ENCODE data around the gene NUDT16L1. TPM values are rescaled to one million over a fixed set of nuclear protein-coding genes. Genes with fewer than 3 reads are reported as not detected.

NUDT16L1 gene
- total and polyA plus RNA-seq, 5 donors = 30.5 to 62.3 (median 46.6) TPM

Small RNA genes lying within 50 kb of the gene (microRNA-seq; reads per million reads assigned to microRNA genes)
- gene MIR6769A = 0 to 0.42 reads per million in 2 donors

Other genes starting within 250 kb of the NUDT16L1 start
- 10 to 100 TPM; 23.1 to 31.7 (median 27.1) TPM for gene NMRAL1, start 218.9 kb upstream of the NUDT16L1 start, total RNA-seq
- 26.6 TPM for gene NMRAL1, start 218.9 kb upstream of the NUDT16L1 start, polyA plus RNA-seq
- 100 to 1,000 TPM in 1 of 4 donors, 10 to 100 TPM in 3; 89.6 to 104 (median 93.5) TPM for gene HMOX2, start 217.2 kb upstream of the NUDT16L1 start, total RNA-seq
- gene HMOX2, start 217.2 kb upstream of the NUDT16L1 start, polyA plus RNA-seq = 109 TPM
- 10 to 100 TPM; 34.2 to 46.8 (median 42.9) TPM for gene CDIP1, start 154.8 kb upstream of the NUDT16L1 start, total RNA-seq
- 36.8 TPM for gene CDIP1, start 154.8 kb upstream of the NUDT16L1 start, polyA plus RNA-seq
- gene C16orf96, start 137.2 kb upstream of the NUDT16L1 start, total RNA-seq = under 1 TPM in 3 of 4 donors, not detected in 1; 0.08 to 0.09 (median 0.08) TPM
- 0.02 TPM for gene C16orf96, start 137.2 kb upstream of the NUDT16L1 start, polyA plus RNA-seq
- gene UBALD1, start 78.7 kb upstream of the NUDT16L1 start, total RNA-seq = 10 to 100 TPM; 22.3 to 28.7 (median 25.7) TPM
- gene UBALD1, start 78.7 kb upstream of the NUDT16L1 start, polyA plus RNA-seq = 30.1 TPM
- 10 to 100 TPM; 37.0 to 49.9 (median 41.2) TPM for gene MGRN1, start 68.7 kb upstream of the NUDT16L1 start, total RNA-seq
- 22.0 TPM for gene MGRN1, start 68.7 kb upstream of the NUDT16L1 start, polyA plus RNA-seq
- gene ANKS3, start 40.7 kb downstream of the NUDT16L1 start, total RNA-seq = 10 to 100 TPM in 3 of 4 donors, 1 to 10 TPM in 1; 8.9 to 13.5 (median 11.4) TPM
- 11.0 TPM for gene ANKS3, start 40.7 kb downstream of the NUDT16L1 start, polyA plus RNA-seq
- under 1 TPM in 3 of 4 donors, not detected in 1; 0.28 to 0.49 (median 0.38) TPM for gene DNAAF8, start 41.0 kb downstream of the NUDT16L1 start, total RNA-seq
- gene DNAAF8, start 41.0 kb downstream of the NUDT16L1 start, polyA plus RNA-seq = 1.3 TPM
- gene ZNF500, start 73.6 kb downstream of the NUDT16L1 start, total RNA-seq = 10 to 100 TPM in 1 of 4 donors, 1 to 10 TPM in 3; 6.8 to 10.7 (median 8.6) TPM
- 7.2 TPM for gene ZNF500, start 73.6 kb downstream of the NUDT16L1 start, polyA plus RNA-seq
- under 1 TPM in 1 of 4 donors, not detected in 3; 0.64 TPM for gene SEPTIN12, start 94.8 kb downstream of the NUDT16L1 start, total RNA-seq
- gene SEPTIN12, start 94.8 kb downstream of the NUDT16L1 start, polyA plus RNA-seq = not detected
- gene SMIM22, start 101.8 kb downstream of the NUDT16L1 start, total RNA-seq = not detected
- not detected for gene SMIM22, start 101.8 kb downstream of the NUDT16L1 start, polyA plus RNA-seq
- gene ROGDI, start 109.1 kb downstream of the NUDT16L1 start, total RNA-seq = 10 to 100 TPM; 55.0 to 76.4 (median 65.3) TPM
- gene ROGDI, start 109.1 kb downstream of the NUDT16L1 start, polyA plus RNA-seq = 86.3 TPM
- 10 to 100 TPM; 69.9 to 84.4 (median 81.1) TPM for gene GLYR1, start 153.7 kb downstream of the NUDT16L1 start, total RNA-seq
- gene GLYR1, start 153.7 kb downstream of the NUDT16L1 start, polyA plus RNA-seq = 56.1 TPM
- gene UBN1, start 153.9 kb downstream of the NUDT16L1 start, total RNA-seq = 10 to 100 TPM; 24.4 to 30.4 (median 27.4) TPM
- gene UBN1, start 153.9 kb downstream of the NUDT16L1 start, polyA plus RNA-seq = 16.5 TPM
- gene PPL, start 243.6 kb downstream of the NUDT16L1 start, total RNA-seq = 10 to 100 TPM in 2 of 4 donors, 1 to 10 TPM in 2; 3.9 to 19.1 (median 8.4) TPM
- 5.0 TPM for gene PPL, start 243.6 kb downstream of the NUDT16L1 start, polyA plus RNA-seq

Data from right cardiac atrium (tissue), 5 donors.